Adipose tissue (tissue), 3 donors: Measurements from ENCODE around the gene NABP2. TPM values are rescaled to one million over a fixed set of nuclear protein-coding genes. Genes with fewer than 3 reads are reported as not detected.
"Not testable (repeated sequence)": the region's sequence is repeated elsewhere in the genome, so short reads cannot be mapped to it uniquely, and the experiment has no call there.

ENCODE experiments used
- H3K27ac ChIP-seq: one replicate; pipeline ENCODE4 v1.5.1; 2013; ENCODE audit warnings: low read depth, low read length
- WGBS, 3 donors: extraction: QIAGEN DNeasy Blood & Tissue Kit; methylation state at CpG; one replicate each; pipeline ENCODE4 v1.1.7; 2013; 5-methylcytosine and 5-hydroxymethylcytosine counted together
- polyA plus RNA-seq, 3 donors: library from polyadenylated mRNA; stranded (reverse); fragments of 200-250 nt; gene quantifications; one replicate each; pipeline ENCODE4 v1.2.3, GENCODE V29; 2013
- donor health status: healthy with polysubstance abuse.
- donor health status: Bipolar disorder and iron deficiency.
- donor health status: healthy.

NABP2 gene
- polyA plus RNA-seq, 3 donors, result 20.9 to 22.3 (median 21.3) TPM

DNA sequence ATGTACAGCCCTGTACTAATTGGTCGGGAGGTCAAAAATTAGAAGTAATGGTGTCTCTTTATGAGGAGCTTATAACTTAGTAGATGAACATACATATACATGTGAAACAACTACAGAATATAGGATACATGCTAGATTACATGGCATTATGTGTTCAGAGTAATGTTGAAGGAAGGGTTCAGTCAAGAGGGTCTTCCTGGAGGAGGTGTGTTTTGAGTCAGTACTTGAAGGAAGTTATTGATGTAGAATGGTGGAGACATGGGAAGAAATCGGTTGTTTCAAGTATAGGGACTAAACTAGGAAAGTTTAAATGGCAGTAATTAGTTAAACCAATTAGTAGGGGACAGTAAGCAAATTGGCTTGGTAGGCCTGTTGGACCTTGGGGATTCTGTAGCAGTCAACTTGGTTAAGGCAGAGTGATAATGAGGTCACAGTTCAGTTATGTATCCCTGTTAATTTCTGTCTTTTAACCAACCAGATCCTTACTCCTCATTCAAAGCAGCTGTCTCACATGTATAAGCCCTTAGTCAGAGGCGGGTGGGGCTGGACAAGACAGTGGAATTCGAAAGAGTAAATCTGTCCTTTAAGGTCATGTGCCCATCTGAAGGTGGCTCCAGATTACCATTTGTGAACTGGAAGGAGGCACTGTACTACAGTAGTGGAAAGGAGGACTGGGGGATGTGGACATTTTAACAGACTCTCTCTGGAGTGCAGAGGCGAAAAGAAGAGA is 37.5 kb downstream of the NABP2 start:
- WGBS, 3 donors, result 84 to 87% (median 84%) methylated on average over 5 of the region's 5 CpGs
- no peak overlapping the region for H3K27ac ChIP-seq

DNA sequence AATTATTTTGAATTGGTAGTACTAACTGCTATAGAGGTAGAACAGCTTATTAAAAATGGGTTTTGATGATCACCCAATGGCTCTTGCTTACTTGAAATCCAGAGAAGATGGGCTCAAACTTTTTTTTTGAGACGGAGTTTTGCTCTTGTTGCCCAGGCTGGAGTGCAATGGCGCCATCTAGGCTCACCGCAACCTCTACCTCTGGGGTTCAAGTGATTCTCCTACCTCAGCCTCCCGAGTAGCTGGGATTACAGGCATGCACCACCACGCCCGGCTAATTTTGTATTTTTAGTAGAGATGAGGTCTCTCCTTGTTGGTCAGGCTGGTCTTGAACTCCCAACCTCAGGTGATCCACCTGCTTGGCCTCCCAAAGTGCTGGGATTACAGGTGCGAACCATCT is 38.8 kb downstream of the NABP2 start:
- 88 to 94% (median 89%) methylated on average over 7 of the region's 7 CpGs for WGBS, 3 donors
- H3K27ac ChIP-seq, result not testable (repeated sequence)

DNA sequence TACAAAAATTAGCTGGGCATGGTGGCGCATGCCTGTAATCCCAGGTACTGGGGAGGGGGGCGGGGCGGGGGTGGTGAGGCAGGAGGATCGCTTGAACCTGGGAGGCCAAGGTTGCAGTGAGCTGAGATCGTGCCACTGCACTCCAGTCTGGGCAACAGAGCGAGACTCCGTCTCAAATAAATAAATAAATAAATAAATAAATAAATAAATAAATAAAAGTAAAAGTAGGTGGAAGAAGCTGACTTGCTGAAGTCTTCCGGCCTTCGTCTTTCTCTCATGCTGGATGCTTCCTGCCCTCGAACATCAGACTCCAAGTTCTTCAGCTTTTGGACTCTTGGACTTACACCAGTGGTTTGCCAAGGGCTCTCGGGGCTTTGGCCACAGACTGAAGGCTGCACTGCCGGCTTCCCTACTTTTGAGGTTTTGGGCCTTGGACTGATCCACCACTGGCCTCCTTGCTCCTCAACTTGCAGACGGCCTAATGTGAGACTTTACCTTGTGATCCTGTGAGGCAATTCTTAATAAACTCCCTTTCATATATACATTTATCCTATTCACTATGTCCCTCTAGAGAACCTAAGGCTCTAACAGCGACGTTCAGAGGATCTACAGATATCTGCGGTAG is 42.0 kb downstream of the NABP2 start:
- H3K27ac ChIP-seq, result not testable (repeated sequence)
- 48 to 56% (median 56%) methylated on average over 16 of the region's 16 CpGs for WGBS, 3 donors

DNA sequence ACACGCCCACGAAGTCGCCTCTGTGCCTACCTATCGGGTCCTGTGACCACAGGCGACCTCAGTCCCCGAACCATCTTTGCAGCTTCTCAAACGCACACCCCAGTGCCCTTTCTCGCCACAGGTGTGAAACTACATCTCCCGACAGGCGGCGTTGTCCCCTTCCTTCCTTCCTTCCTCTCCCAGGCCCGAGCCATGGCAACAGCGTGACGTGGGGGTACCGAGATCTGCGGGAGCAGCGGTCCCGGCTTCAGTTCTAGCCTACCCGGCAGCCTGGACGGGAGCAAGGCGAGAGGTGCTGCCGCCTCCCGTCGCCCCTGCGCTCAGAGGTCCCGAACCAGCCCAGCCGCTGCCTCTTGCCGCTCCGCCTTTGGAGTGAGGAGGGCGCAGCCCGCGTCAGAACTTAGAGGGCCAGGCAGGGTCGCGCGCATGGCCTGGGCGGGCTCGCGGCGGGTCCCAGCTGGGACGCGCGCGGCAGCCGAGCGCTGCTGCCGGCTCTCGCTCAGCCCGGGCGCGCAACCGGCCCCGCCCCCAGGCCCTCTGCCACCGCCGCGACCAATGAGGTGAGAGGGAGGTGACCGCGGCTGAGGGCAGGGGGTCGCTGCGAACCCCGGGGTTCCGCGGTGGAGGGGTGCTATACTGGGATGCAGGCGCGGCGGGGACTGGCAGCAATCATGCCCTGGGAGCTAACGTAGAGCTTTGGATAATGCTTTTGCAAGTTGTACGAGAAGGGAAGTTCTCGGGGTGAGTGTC is 42.7 kb downstream of the NABP2 start, which contains the start of gene COQ10A:
Gene COQ10A (plus strand): TSS at position 250 of the 750 bp plus-strand sequence. CDS start 177 bp downstream, at position 427.
- 0 to 1% (median 0%) methylated on average over 47 to 68 of the region's 68 CpGs for WGBS, 3 donors
- H3K27ac ChIP-seq, result no peak within 1 kb of the TSS

DNA sequence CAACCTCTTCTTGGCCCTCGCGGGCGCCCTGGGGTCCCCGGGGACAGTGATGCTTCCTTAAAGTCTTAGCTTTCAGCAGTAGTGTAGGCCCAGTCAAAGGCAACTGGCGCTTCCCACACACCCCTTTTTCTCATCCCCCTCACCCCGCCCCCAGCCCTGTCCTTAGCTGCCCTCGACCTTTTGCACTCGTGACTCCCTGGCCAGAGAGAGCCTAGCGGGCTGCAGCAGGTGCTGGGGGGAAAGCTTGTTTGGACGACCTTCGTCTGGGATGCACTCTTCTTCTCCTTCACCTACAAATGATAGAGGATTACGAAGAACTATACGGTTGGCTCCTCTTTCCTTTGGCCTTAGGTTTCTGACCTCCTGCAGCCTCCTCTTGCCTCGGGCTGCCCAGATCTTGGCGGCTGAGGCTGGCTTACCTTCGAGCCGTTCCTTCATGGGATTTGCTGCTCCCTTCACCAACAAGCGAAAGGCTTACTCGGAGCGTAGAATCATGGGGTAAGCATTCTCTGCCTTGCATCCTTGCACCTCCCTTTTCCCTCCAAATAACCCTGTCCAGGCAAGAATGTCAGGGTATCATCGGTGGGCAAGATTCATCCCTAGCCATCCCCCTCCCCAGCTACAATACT is 43.4 kb downstream of the NABP2 start:
- no peak overlapping the region for H3K27ac ChIP-seq
- 18 to 28% (median 26%) methylated on average over 21 of the region's 21 CpGs for WGBS, 3 donors

DNA sequence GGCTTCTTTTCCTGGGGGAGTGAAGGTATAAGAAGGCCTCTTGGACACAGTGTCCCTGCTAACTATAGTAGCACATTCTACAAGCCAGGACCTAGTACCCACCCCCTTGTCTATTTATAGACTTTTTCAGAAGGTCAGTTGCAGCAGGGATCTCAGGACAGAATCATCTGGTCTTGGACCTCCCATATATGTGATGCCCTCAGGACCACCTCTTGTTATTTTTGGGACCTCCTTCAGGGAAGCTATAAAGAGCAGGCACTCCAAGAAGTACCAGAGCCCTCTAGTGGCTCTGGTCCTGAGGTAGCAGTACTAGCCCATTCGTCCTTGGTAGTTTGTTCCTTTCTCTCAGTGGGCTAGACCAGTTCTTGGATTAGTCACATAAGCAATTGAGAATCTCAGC is 46.9 kb downstream of the NABP2 start:
- WGBS, 3 donors, result 7 to 26% (median 19%) methylated on average over 1 of the region's 1 CpG
- no peak overlapping the region for H3K27ac ChIP-seq

DNA sequence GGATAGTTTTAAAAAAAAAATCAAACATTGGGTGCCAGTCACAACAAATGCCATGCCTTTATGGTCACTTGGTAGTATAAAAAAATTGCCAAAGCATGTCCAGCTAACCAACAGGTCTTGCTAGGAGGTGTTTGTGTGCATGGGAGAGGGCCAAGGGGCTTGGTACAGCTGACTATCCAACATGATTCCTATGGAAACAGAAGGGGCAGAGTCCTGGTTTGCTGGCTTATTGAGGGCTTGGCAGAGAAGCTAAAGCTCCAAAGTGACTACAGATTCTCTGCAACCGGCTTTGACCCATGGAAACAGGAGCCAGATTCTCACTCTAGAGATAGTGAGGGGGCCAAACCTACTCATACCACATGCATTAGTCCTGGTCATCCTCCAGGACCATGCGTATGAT is 48.3 kb downstream of the NABP2 start:
- 80 to 91% (median 86%) methylated on average over 2 of the region's 2 CpGs for WGBS, 3 donors

DNA sequence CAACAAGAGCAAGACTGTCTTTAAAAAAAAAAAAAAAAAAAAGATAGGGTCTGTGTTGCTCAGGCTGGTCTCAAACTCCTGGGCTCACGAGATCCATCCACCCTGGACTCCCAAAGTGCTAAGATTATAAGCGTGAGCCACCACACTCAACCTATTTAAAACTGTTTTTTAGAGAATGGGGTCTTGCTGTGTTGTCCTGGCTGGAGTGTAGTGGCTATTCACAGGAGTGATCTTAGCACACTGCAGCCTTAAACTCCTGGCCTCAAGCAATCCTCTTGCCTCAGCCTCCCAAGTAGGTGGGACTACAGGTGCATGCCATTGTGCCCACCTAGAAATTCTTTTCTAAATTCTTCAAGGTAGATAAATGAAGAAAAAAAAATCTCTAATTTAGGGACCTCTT is 50.2 kb downstream of the NABP2 start:
- no peak overlapping the region for H3K27ac ChIP-seq
- WGBS, 3 donors, result 96 to 100% (median 100%) methylated on average over 2 of the region's 2 CpGs

More for the DNA sequence above, 48.3 kb downstream of the NABP2 start:
- H3K27ac ChIP-seq, result not testable (repeated sequence)

DNA sequence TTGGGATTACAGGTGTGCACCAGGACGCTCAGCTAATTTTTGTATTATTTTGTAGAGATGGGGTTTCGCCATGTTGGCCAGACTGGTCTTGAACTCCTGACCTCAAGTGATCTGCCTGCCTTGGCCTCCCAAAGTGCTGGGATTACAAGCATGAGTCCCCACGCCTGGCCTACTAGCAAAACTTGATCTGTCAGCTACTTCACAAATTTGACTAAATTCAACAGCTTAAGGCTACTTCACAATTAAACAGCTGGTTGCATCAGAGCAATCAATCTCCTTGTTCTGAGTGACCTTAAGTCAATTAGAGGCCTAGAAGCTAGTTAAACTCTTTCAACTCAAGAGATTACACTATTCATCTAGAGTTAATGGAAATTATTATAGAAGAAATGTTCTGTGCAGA is 54.8 kb downstream of the NABP2 start:
- WGBS, 3 donors, result 94 to 95% (median 94%) methylated on average over 3 of the region's 3 CpGs
- H3K27ac ChIP-seq, result no peak overlapping the region

Other genes starting within 250 kb of the NABP2 start
- gene SUOX, start 227.1 kb upstream of the NABP2 start, polyA plus RNA-seq, result 10 to 100 TPM in 2 of 3 donors, 1 to 10 TPM in 1; 10.0 to 27.8 (median 15.7) TPM
- 1 to 10 TPM; 1.5 to 4.9 (median 4.8) TPM for gene IKZF4, start 203.3 kb upstream of the NABP2 start, polyA plus RNA-seq
- gene RPS26, start 182.4 kb upstream of the NABP2 start, polyA plus RNA-seq, result 1,000 to 10,000 TPM; 1,111 to 1,459 (median 1,152) TPM
- gene ERBB3, start 144.2 kb upstream of the NABP2 start, polyA plus RNA-seq, result 10 to 100 TPM in 1 of 3 donors, 1 to 10 TPM in 2; 2.0 to 28.8 (median 4.5) TPM
- gene PA2G4, start 119.8 kb upstream of the NABP2 start, polyA plus RNA-seq, result 100 to 1,000 TPM in 1 of 3 donors, 10 to 100 TPM in 2; 75.9 to 138 (median 83.2) TPM
- gene RPL41, start 107.7 kb upstream of the NABP2 start, polyA plus RNA-seq, result 1,000 to 10,000 TPM; 6,348 to 7,135 (median 6,380) TPM
- 1 to 10 TPM; 1.6 to 2.4 (median 1.9) TPM for gene ZC3H10, start 106.1 kb upstream of the NABP2 start, polyA plus RNA-seq
- gene ESYT1, start 96.1 kb upstream of the NABP2 start, polyA plus RNA-seq, result 100 to 1,000 TPM in 1 of 3 donors, 10 to 100 TPM in 2; 61.4 to 304 (median 94.5) TPM
- 10 to 100 TPM; 15.5 to 88.5 (median 48.0) TPM for gene MYL6B, start 71.8 kb upstream of the NABP2 start, polyA plus RNA-seq
- 1,000 to 10,000 TPM; 1,303 to 4,064 (median 3,695) TPM for gene MYL6, start 66.0 kb upstream of the NABP2 start, polyA plus RNA-seq
- 10 to 100 TPM; 21.4 to 53.8 (median 48.7) TPM for gene SMARCC2, start 34.9 kb upstream of the NABP2 start, polyA plus RNA-seq
- gene RNF41, start 2.4 kb upstream of the NABP2 start, polyA plus RNA-seq, result 10 to 100 TPM; 15.3 to 51.7 (median 26.7) TPM
- gene SLC39A5, start 5.7 kb downstream of the NABP2 start, polyA plus RNA-seq, result 100 to 1,000 TPM in 1 of 3 donors, 1 to 10 TPM in 1, under 1 TPM in 1; 0.31 to 209 (median 1.0) TPM
- gene ANKRD52, start 34.0 kb downstream of the NABP2 start, polyA plus RNA-seq, result 1 to 10 TPM; 5.6 to 9.9 (median 9.7) TPM
- 10 to 100 TPM in 2 of 3 donors, 1 to 10 TPM in 1; 8.5 to 11.6 (median 11.1) TPM for gene COQ10A, start 42.6 kb downstream of the NABP2 start, polyA plus RNA-seq
- gene CS, start 76.0 kb downstream of the NABP2 start, polyA plus RNA-seq, result 100 to 1,000 TPM in 1 of 3 donors, 10 to 100 TPM in 2; 82.8 to 289 (median 83.0) TPM
- gene CNPY2, start 91.6 kb downstream of the NABP2 start, polyA plus RNA-seq, result 10 to 100 TPM; 86.3 to 99.0 (median 95.9) TPM
- gene PAN2, start 109.7 kb downstream of the NABP2 start, polyA plus RNA-seq, result 10 to 100 TPM; 16.8 to 33.7 (median 29.8) TPM
- gene IL23A, start 114.5 kb downstream of the NABP2 start, polyA plus RNA-seq, result 1 to 10 TPM in 1 of 3 donors, under 1 TPM in 1, not detected in 1; 0.62 to 3.1 TPM
- gene STAT2, start 135.8 kb downstream of the NABP2 start, polyA plus RNA-seq, result 10 to 100 TPM; 32.5 to 58.4 (median 56.5) TPM
- under 1 TPM in 1 of 3 donors, not detected in 2; 0.03 TPM for gene APOF, start 138.5 kb downstream of the NABP2 start, polyA plus RNA-seq
- 1 to 10 TPM; 3.9 to 5.0 (median 4.7) TPM for gene TIMELESS, start 225.1 kb downstream of the NABP2 start, polyA plus RNA-seq
- under 1 TPM in 1 of 3 donors, not detected in 2; 0.16 TPM for gene MIP, start 230.3 kb downstream of the NABP2 start, polyA plus RNA-seq
- 1 to 10 TPM; 2.0 to 2.5 (median 2.3) TPM for gene SPRYD4, start 244.2 kb downstream of the NABP2 start, polyA plus RNA-seq